Measurements from ENCODE around the gene PLA2R1.

The PLA2R1 gene

GRCh38 chr2:160010361-160011145 lies 51.9 kb downstream of the PLA2R1 start:
- Histone ChIP-seq H3K36me3 (ENCODE audit: insufficient read depth, low read length) (no peaks in the 10 kb centered on the region), H2AFZ (ENCODE audit: low read length) (no peak overlapping the region), H3K9ac (ENCODE audit: low read depth, low read length, poor library complexity, severe bottlenecking) (no peak overlapping the region), H3K79me2 (ENCODE audit: insufficient read depth, low read length) (no peaks in the 10 kb centered on the region), H3F3A (ENCODE audit: low read depth) (no peaks in the 10 kb centered on the region), H3K4me3 (ENCODE audit: low read length, poor library complexity, severe bottlenecking) (no peak overlapping the region), H3K4me1 (ENCODE audit: insufficient read depth, low read length, poor library complexity, severe bottlenecking) (peaks cover 7% of the 10 kb centered on the region), H3K27me3 (ENCODE audit: insufficient read depth, low read length, poor library complexity, severe bottlenecking) (no peaks in the 10 kb centered on the region), H3K4me2 (ENCODE audit: low read depth, low read length, poor library complexity, severe bottlenecking) (no peak overlapping the region), H3K9me3 (ENCODE audit: insufficient read depth, low read depth, low read length) (no peaks in the 10 kb centered on the region), H3K9me2 (replicated peaks; ENCODE audit: low read depth, low read length) (no peaks in the 10 kb centered on the region), H4K20me1 (ENCODE audit: insufficient read depth, low read length, poor library complexity, severe bottlenecking) (no peaks in the 10 kb centered on the region)
- no peak for TF ChIP-seq EZH2phosphoT487 (IDR thresholded peaks at IDR 0.05; ENCODE audit: borderline replicate concordance)
- TF ChIP-seq CTCF (conservative IDR thresholded peaks at IDR 0.05; ENCODE audit: low read length) = no peak

- Histone ChIP-seq H3K9me2 (replicated peaks; ENCODE audit: low read depth, low read length) (no peaks in the 10 kb centered on the region), H4K20me1 (ENCODE audit: insufficient read depth, low read length, poor library complexity, severe bottlenecking) (no peaks in the 10 kb centered on the region), H3K4me3 (ENCODE audit: low read length, poor library complexity, severe bottlenecking) (no peak overlapping the region), H3K9ac (ENCODE audit: low read depth, low read length, poor library complexity, severe bottlenecking) (no peak overlapping the region), H3K9me3 (ENCODE audit: insufficient read depth, low read depth, low read length) (no peaks in the 10 kb centered on the region), H3F3A (ENCODE audit: low read depth) (no peaks in the 10 kb centered on the region), H3K79me2 (ENCODE audit: insufficient read depth, low read length) (no peaks in the 10 kb centered on the region), H3K36me3 (ENCODE audit: insufficient read depth, low read length) (no peaks in the 10 kb centered on the region), H3K4me2 (ENCODE audit: low read depth, low read length, poor library complexity, severe bottlenecking) (no peak overlapping the region), H3K27me3 (ENCODE audit: insufficient read depth, low read length, poor library complexity, severe bottlenecking) (no peaks in the 10 kb centered on the region), H3K4me1 (ENCODE audit: insufficient read depth, low read length, poor library complexity, severe bottlenecking) (peaks cover 7% of the 10 kb centered on the region), H2AFZ (ENCODE audit: low read length) (no peak overlapping the region)
- no peak for TF ChIP-seq CTCF (conservative IDR thresholded peaks at IDR 0.05; ENCODE audit: low read length)
- no peak for TF ChIP-seq EZH2phosphoT487 (IDR thresholded peaks at IDR 0.05; ENCODE audit: borderline replicate concordance)
Observed at GRCh38 chr2:160007111-160007510, 55.3 kb downstream of the PLA2R1 start.

- H3K79me2 ChIP-seq (ENCODE audit: insufficient read depth, low read length) = no peaks in the 10 kb centered on the region
- H3K36me3 ChIP-seq (ENCODE audit: insufficient read depth, low read length) = no peaks in the 10 kb centered on the region
- no peaks in the 10 kb centered on the region for H3K9me2 ChIP-seq (replicated peaks; ENCODE audit: low read depth, low read length)
- H3K4me1 ChIP-seq (ENCODE audit: insufficient read depth, low read length, poor library complexity, severe bottlenecking) = peaks cover 7% of the 10 kb centered on the region
- no peak overlapping the region for H3K4me2 ChIP-seq (ENCODE audit: low read depth, low read length, poor library complexity, severe bottlenecking)
- H4K20me1 ChIP-seq (ENCODE audit: insufficient read depth, low read length, poor library complexity, severe bottlenecking) = no peaks in the 10 kb centered on the region
- no peak overlapping the region for H3K9ac ChIP-seq (ENCODE audit: low read depth, low read length, poor library complexity, severe bottlenecking)
- no peaks in the 10 kb centered on the region for H3F3A ChIP-seq (ENCODE audit: low read depth)
- H3K9me3 ChIP-seq (ENCODE audit: insufficient read depth, low read depth, low read length) = no peaks in the 10 kb centered on the region
- H3K27me3 ChIP-seq (ENCODE audit: insufficient read depth, low read length, poor library complexity, severe bottlenecking) = no peaks in the 10 kb centered on the region
- peak overlapping the region; percentile 2; the same call in 1 of the 2 replicates for H2AFZ ChIP-seq (ENCODE audit: low read length)
- H3K4me3 ChIP-seq (ENCODE audit: low read length, poor library complexity, severe bottlenecking) = no peak overlapping the region
- TF ChIP-seq CTCF (conservative IDR thresholded peaks at IDR 0.05; ENCODE audit: low read length) (no peak), EZH2phosphoT487 (IDR thresholded peaks at IDR 0.05; ENCODE audit: borderline replicate concordance) (no peak)
Observed at GRCh38 chr2:160006475-160006874, 55.9 kb downstream of the PLA2R1 start.

All from Loucy (cell line).